Naive thymus-derived CD4-positive, alpha-beta T cell (primary cell): ENCODE results near the gene QRSL1. TPM values are rescaled to one million over a fixed set of nuclear protein-coding genes. Genes with fewer than 3 reads are reported as not detected.
"Not testable (repeated sequence)": the region's sequence is repeated elsewhere in the genome, so short reads cannot be mapped to it uniquely, and the experiment has no call there.

ENCODE experiments used
- ATAC-seq: fragments of 150-1000 bp; cut with Tn5 transposase; 2 replicates; pipeline ENCODE4 v1.10.0; 2021; ENCODE audit warnings: mild to moderate bottlenecking, moderate library complexity
- CTCF ChIA-PET: fragments of 350-600 bp; sonication (Branson Sonifier 250); formaldehyde crosslinking; loops from one replicate; lab custom pipeline; 2021; ENCODE audit warnings: antibody characterized with exemption; lab: Charles Lee
- POLR2A ChIA-PET: fragments of 350-600 bp; sonication (Branson Sonifier 250); formaldehyde crosslinking; loops from one replicate; lab custom pipeline; 2021; ENCODE audit warnings: antibody characterized with exemption, inconsistent platforms; lab: Charles Lee
- DNase-seq, 9 donors: peaks; one replicate each; pipeline versions ENCODE4 v3.0.0 to v3.0.0-alpha.2; 2020 to 2022; ENCODE audit warnings: mixed read lengths in 1 of 9
- H3K27ac ChIP-seq: one replicate; pipeline ENCODE4 v1.7.0; 2013; ENCODE audit warnings: mild to moderate bottlenecking, low read depth, low read length, moderate library complexity
- H3K27me3 ChIP-seq, 2 donors: one replicate each; pipeline ENCODE4 v1.7.0; 2013; ENCODE audit warnings: low read length in 2 of 2, mild to moderate bottlenecking in 2 of 2, moderate library complexity in 2 of 2; ENCODE audit not compliant: control insufficient read depth in 2 of 2, insufficient read depth in 2 of 2
- H3K36me3 ChIP-seq, 3 experiments: 1 replicate in 2 of 3; 2 replicates in 1 of 3; pipeline ENCODE4 v1.7.0; 2013; ENCODE audit warnings: low read length in 3 of 3, mild to moderate bottlenecking in 3 of 3, moderate library complexity in 1 of 3; ENCODE audit not compliant: insufficient read depth in 3 of 3, control insufficient read depth in 2 of 3
- H3K4me1 ChIP-seq, 2 donors: one replicate each; pipeline ENCODE4 v1.7.0; 2013; ENCODE audit warnings: low read length in 2 of 2, mild to moderate bottlenecking in 2 of 2, moderate library complexity in 1 of 2; ENCODE audit not compliant: control insufficient read depth in 2 of 2, insufficient read depth in 2 of 2
- H3K4me3 ChIP-seq: 2 replicates; pipeline ENCODE4 v1.7.0; 2013; ENCODE audit warnings: mild to moderate bottlenecking, low read length
- H3K9me3 ChIP-seq, 3 experiments: 1 replicate in 2 of 3; 2 replicates in 1 of 3; pipeline ENCODE4 v1.7.0; 2013; ENCODE audit warnings: low read length in 3 of 3; ENCODE audit not compliant: control insufficient read depth in 2 of 3
- H3K27ac Mint-ChIP-seq, 9 donors: one replicate each; pipeline ENCODE4 v1.8.0; 2020 to 2022; ENCODE audit warnings: mixed read lengths in 9 of 9, mild to moderate bottlenecking in 8 of 9, moderate library complexity in 5 of 9, inconsistent platforms in 2 of 9
- H3K27me3 Mint-ChIP-seq, 5 donors: one replicate each; pipeline ENCODE4 v1.8.0; 2021 to 2022; ENCODE audit warnings: mixed read lengths in 5 of 5, mild to moderate bottlenecking in 1 of 5
- H3K36me3 Mint-ChIP-seq, 5 donors: one replicate each; pipeline ENCODE4 v1.8.0; 2020 to 2022; ENCODE audit warnings: mixed read lengths in 5 of 5, mild to moderate bottlenecking in 3 of 5, inconsistent platforms in 1 of 5
- H3K4me1 Mint-ChIP-seq, 7 donors: one replicate each; pipeline ENCODE4 v1.8.0; 2020 to 2022; ENCODE audit warnings: mixed read lengths in 7 of 7, mild to moderate bottlenecking in 3 of 7, inconsistent platforms in 1 of 7
- H3K4me3 Mint-ChIP-seq, 10 donors: one replicate each; pipeline ENCODE4 v1.8.0; 2020 to 2022; ENCODE audit warnings: mild to moderate bottlenecking in 10 of 10, mixed read lengths in 10 of 10, moderate library complexity in 6 of 10, inconsistent platforms in 2 of 10
- H3K9me3 Mint-ChIP-seq, 11 donors: one replicate each; pipeline ENCODE4 v1.8.0; 2020 to 2022; ENCODE audit warnings: mixed read lengths in 11 of 11, mild to moderate bottlenecking in 4 of 11, inconsistent platforms in 1 of 11, moderate library complexity in 1 of 11
- intact Hi-C, 2 donors: fragments of 100-400 bp; cut with micrococcal nuclease; formaldehyde crosslinking; loops; one replicate each; pipeline ENCODE4 v1.15.1; 2023
- polyA plus RNA-seq, 2 donors: library from polyadenylated mRNA; unstranded; fragments of 300-500 nt; fragmentation: Illumina TruSeq; gene quantifications; one replicate each; pipeline ENCODE4 v1.2.3, GENCODE V29; 2021
- total RNA-seq, 6 experiments: library from RNA in 5 of 6; stranded (reverse) in 5 of 6; gene quantifications; 1 replicate in 5 of 6; 2 replicates in 1 of 6; pipeline ENCODE4 v1.2.3 and lab custom pipeline; 2021 to 2026

Gene QRSL1
- total and polyA plus RNA-seq, 7 experiments from 2014 or later: 8.0 to 14.8 (median 12.8) TPM

GRCh38 chr6:106620931-106621672 is 8.3 kb upstream of the QRSL1 start:
- peaks cover 14 to 37% (median 25%) of the 10 kb centered on the region in 5 donors for H3K36me3 Mint-ChIP-seq
- peak overlapping the region in 1 of 9 donors; percentile 46 for H3K27ac Mint-ChIP-seq
- Histone ChIP-seq H3K27me3 (no peaks in the 10 kb centered on the region), H3K36me3 (peaks cover 0 to 9% (median 0%) of the 10 kb centered on the region in 3 experiments), H3K9me3 (no peaks in the 10 kb centered on the region), H3K4me3 (no peak overlapping the region), H3K4me1 (no peaks in the 10 kb centered on the region), H3K27ac (no peak overlapping the region)
- DNase-seq (no peak), ATAC-seq (no peak)
- H3K27me3 Mint-ChIP-seq: no peaks in the 10 kb centered on the region
- peaks cover 0 to 7% (median 2%) of the 10 kb centered on the region in 7 donors for H3K4me1 Mint-ChIP-seq
- ChIA-PET POLR2A (interaction anchor here (1.3 kb wide), 1 partner anchor 9 kb away, joined by 3 read pairs; no protein-coding TSS in a partner anchor), CTCF (no interaction called here)
- no peak overlapping the region for H3K4me3 Mint-ChIP-seq
- intact Hi-C loops: loop anchor here (10.0 kb wide), 2 partner anchors 1136 to 1216 kb away; partner anchors contain the start of gene PREP (in 1 of the 2)
- peaks cover 0 to 5% (median 0%) of the 10 kb centered on the region in 11 donors for H3K9me3 Mint-ChIP-seq

GRCh38 chr6:106622412-106622811 is 7.0 kb upstream of the QRSL1 start:
- no peaks in the 10 kb centered on the region for H3K27me3 Mint-ChIP-seq
- H3K36me3 Mint-ChIP-seq: peaks cover 14 to 34% (median 25%) of the 10 kb centered on the region in 5 donors
- ATAC-seq: no peak
- POLR2A ChIA-PET: interaction anchor here (1.3 kb wide), 1 partner anchor 8 kb away, joined by 3 read pairs; no protein-coding TSS in a partner anchor
- no peak overlapping the region for H3K27ac Mint-ChIP-seq
- Histone ChIP-seq H3K27me3 (no peaks in the 10 kb centered on the region), H3K27ac (no peak overlapping the region), H3K4me1 (no peaks in the 10 kb centered on the region), H3K9me3 (no peaks in the 10 kb centered on the region), H3K4me3 (no peak overlapping the region), H3K36me3 (no peaks in the 10 kb centered on the region)
- CTCF ChIA-PET: no interaction called here
- intact Hi-C loops: loop anchor here (10.0 kb wide), 2 partner anchors 1138 to 1218 kb away; partner anchors contain the start of gene PREP (in 1 of the 2)
- H3K9me3 Mint-ChIP-seq: peaks cover 0 to 5% (median 0%) of the 10 kb centered on the region in 11 donors
- no peak for DNase-seq
- H3K4me1 Mint-ChIP-seq: peaks cover 0 to 9% (median 3%) of the 10 kb centered on the region in 7 donors
- H3K4me3 Mint-ChIP-seq: no peak overlapping the region

GRCh38 chr6:106623039-106623438 is 6.3 kb upstream of the QRSL1 start:
- Mint-ChIP-seq H3K4me1 (peaks cover 0 to 13% (median 7%) of the 10 kb centered on the region in 7 donors), H3K27me3 (no peaks in the 10 kb centered on the region), H3K27ac (no peak overlapping the region), H3K4me3 (no peak overlapping the region), H3K9me3 (peaks cover 0 to 5% (median 0%) of the 10 kb centered on the region in 11 donors), H3K36me3 (peaks cover 14 to 33% (median 25%) of the 10 kb centered on the region in 5 donors)
- Histone ChIP-seq H3K27me3 (no peaks in the 10 kb centered on the region), H3K27ac (no peak overlapping the region), H3K9me3 (no peaks in the 10 kb centered on the region), H3K36me3 (no peaks in the 10 kb centered on the region), H3K4me3 (no peak overlapping the region), H3K4me1 (no peaks in the 10 kb centered on the region)
- ChIA-PET POLR2A (no interaction called here), CTCF (interaction anchor here (0.6 kb wide), 1 partner anchor 12 kb away, joined by 3 read pairs; no protein-coding TSS in a partner anchor)
- DNase-seq (no peak), ATAC-seq (no peak)
- intact Hi-C loops: loop anchor here (10.0 kb wide), 2 partner anchors 1138 to 1218 kb away; partner anchors contain the start of gene PREP (in 1 of the 2)

GRCh38 chr6:106626485-106626884 is 2.9 kb upstream of the QRSL1 start:
- intact Hi-C loops: loop anchor here (10.0 kb wide), 2 partner anchors 1142 to 1222 kb away; partner anchors contain the start of gene PREP (in 1 of the 2)
- no peak overlapping the region for H3K27ac ChIP-seq
- H3K4me3 ChIP-seq: no peak overlapping the region
- no peak for ATAC-seq
- H3K36me3 Mint-ChIP-seq: peaks cover 5 to 17% (median 15%) of the 10 kb centered on the region in 5 donors
- no peak overlapping the region for H3K27ac Mint-ChIP-seq
- peaks cover 10 to 41% (median 24%) of the 10 kb centered on the region in 7 donors for H3K4me1 Mint-ChIP-seq
- H3K9me3 ChIP-seq: no peaks in the 10 kb centered on the region
- peaks cover 0 to 8% (median 0%) of the 10 kb centered on the region in 3 experiments for H3K36me3 ChIP-seq
- ChIA-PET POLR2A (no interaction called here), CTCF (no interaction called here)
- H3K4me3 Mint-ChIP-seq: no peak overlapping the region
- peaks cover 0 to 5% (median 0%) of the 10 kb centered on the region in 11 donors for H3K9me3 Mint-ChIP-seq
- no peak for DNase-seq
- no peaks in the 10 kb centered on the region for H3K27me3 ChIP-seq
- H3K27me3 Mint-ChIP-seq: no peaks in the 10 kb centered on the region
- H3K4me1 ChIP-seq: peaks cover 7 to 13% of the 10 kb centered on the region in 2 donors

GRCh38 chr6:106627760-106628159 is 1.6 kb upstream of the QRSL1 start:
- POLR2A ChIA-PET, H3K4me3 ChIP-seq, ATAC-seq, H3K27ac ChIP-seq, H3K27me3 Mint-ChIP-seq, H3K27me3 ChIP-seq, CTCF ChIA-PET, H3K9me3 Mint-ChIP-seq, DNase-seq, H3K36me3 Mint-ChIP-seq, H3K9me3 ChIP-seq, H3K36me3 ChIP-seq: not testable (repeated sequence)
- Mint-ChIP-seq H3K4me1 (peaks cover 10 to 52% (median 32%) of the 10 kb centered on the region in 7 donors), H3K27ac (peak overlapping the region in 1 of 9 donors; percentile 96), H3K4me3 (peak overlapping the region in 7 of 10 donors; percentile 4 to 100 (median 93))
- peaks cover 7 to 13% of the 10 kb centered on the region in 2 donors for H3K4me1 ChIP-seq
- intact Hi-C loops: loop anchor here (2.0 to 10.0 kb wide), 9 partner anchors 115 to 1633 kb away; partner anchors contain the start of genes BEND3 (in 1 of the 2), MTRES1 (in 1 of the 2), PDSS2 (in 1 of the 2) and PREP (in 1 of the 2)

DNA sequence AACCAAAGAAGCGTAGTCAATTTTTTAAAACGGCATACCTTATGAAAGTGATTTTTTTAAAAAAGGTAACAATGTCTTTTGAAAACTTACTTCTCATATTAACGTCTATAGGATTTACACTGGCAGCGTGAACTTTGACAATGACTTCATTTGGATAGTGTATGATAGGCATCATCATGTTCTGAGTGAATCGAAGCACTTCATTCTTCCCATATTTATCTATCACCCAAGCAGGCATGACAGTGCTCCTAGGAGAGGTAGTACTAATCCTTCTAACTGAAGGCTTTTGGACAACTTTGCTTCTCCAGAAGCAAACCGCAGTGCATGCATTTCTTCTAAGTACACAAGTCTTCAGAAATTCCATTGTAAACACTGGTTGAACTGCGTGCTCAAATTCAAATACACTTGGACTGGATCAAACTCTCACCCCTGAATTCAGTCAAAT is 698 bp upstream of the QRSL1 start:
- ChIA-PET CTCF (interaction anchor here (0.6 kb wide), 1 partner anchor 27 kb away, joined by 7 read pairs; no protein-coding TSS in a partner anchor), POLR2A (no interaction called here)
- Histone ChIP-seq H3K4me1 (peaks cover 7 to 13% of the 10 kb centered on the region in 2 donors), H3K4me3 (peak overlapping the region; percentile 87), H3K9me3 (no peaks in the 10 kb centered on the region), H3K27me3 (no peaks in the 10 kb centered on the region), H3K27ac (peak overlapping the region; percentile 94), H3K36me3 (peaks cover 0 to 8% (median 0%) of the 10 kb centered on the region in 3 experiments)
- ATAC-seq (no peak), DNase-seq (peak in 1 of 9 donors; percentile 0)
- H3K4me1 Mint-ChIP-seq: peaks cover 10 to 61% (median 33%) of the 10 kb centered on the region in 7 donors
- H3K4me3 Mint-ChIP-seq: peak overlapping the region; percentile 93 to 100 (median 98)
- H3K27me3 Mint-ChIP-seq: no peaks in the 10 kb centered on the region
- peak overlapping the region; percentile 96 to 99 (median 98) for H3K27ac Mint-ChIP-seq
- H3K36me3 Mint-ChIP-seq: peaks cover 0 to 8% (median 5%) of the 10 kb centered on the region in 5 donors
- peaks cover 0 to 2% (median 0%) of the 10 kb centered on the region in 11 donors for H3K9me3 Mint-ChIP-seq
- intact Hi-C loops: loop anchor here (1.0 to 10.0 kb wide), 15 partner anchors 20 to 1632 kb away; partner anchors contain the start of genes MTRES1 (in 2 of the 2), ATG5 (in 1 of the 2), BEND3 (in 1 of the 2) and PDSS2 (in 1 of the 2)
